Spinal cord (tissue), 10 donors: ENCODE results near the gene NAT8. TPM values are rescaled to one million over a fixed set of nuclear protein-coding genes. Genes with fewer than 3 reads are reported as not detected.
"Not testable (repeated sequence)": the region's sequence is repeated elsewhere in the genome, so short reads cannot be mapped to it uniquely, and the experiment has no call there.

Source experiments
- DNase-seq, 6 donors: peaks; one replicate each; pipeline versions ENCODE4 v3.0.0 to v3.0.0-alpha.2; 2013 to 2015; ENCODE audit warnings: low spot score in 6 of 6, low read depth in 4 of 6
- H3K27ac ChIP-seq: one replicate; pipeline ENCODE4 v1.5.1; 2013; ENCODE audit warnings: low read depth, low read length, control low read depth
- H3K27me3 ChIP-seq: one replicate; pipeline ENCODE4 v1.6.1; 2013; ENCODE audit warnings: low read length; ENCODE audit not compliant: control insufficient read depth, insufficient read depth
- H3K36me3 ChIP-seq: one replicate; pipeline ENCODE4 v1.6.1; 2013; ENCODE audit warnings: low read length; ENCODE audit not compliant: control insufficient read depth, insufficient read depth
- H3K4me1 ChIP-seq: one replicate; pipeline ENCODE4 v1.6.1; 2013; ENCODE audit warnings: low read length; ENCODE audit not compliant: control insufficient read depth, insufficient read depth
- H3K4me3 ChIP-seq: one replicate; pipeline ENCODE4 v1.5.1; 2013; ENCODE audit warnings: low read depth, low read length, control low read depth
- H3K9me3 ChIP-seq: one replicate; pipeline ENCODE4 v1.6.1; 2013; ENCODE audit warnings: low read length; ENCODE audit not compliant: control insufficient read depth, insufficient read depth
- WGBS: methylation state at CpG from one replicate; pipeline ENCODE4 v1.1.5; 2013; ENCODE audit warnings: missing lambda C conversion rate; ENCODE audit not compliant: insufficient coverage; 5-methylcytosine and 5-hydroxymethylcytosine counted together
- polyA plus RNA-seq, 2 donors: library from polyadenylated mRNA; unstranded; fragments of 120-200 nt; gene quantifications; one replicate each; pipeline ENCODE4 v1.2.1, GENCODE V29; 2013; ENCODE audit not compliant: insufficient read length in 2 of 2
- total RNA-seq, 2 donors: library from RNA; depleted of rRNA in 1 of 2; stranded (reverse); fragments of 120-200 nt in 1 of 2; fragments of >200 nt in 1 of 2; gene quantifications; one replicate each; pipeline versions ENCODE4 v1.2.3 to v1.2.4, GENCODE V29; 2013 to 2014
- donor health status: healthy.

The NAT8 gene
- total and polyA plus RNA-seq, 4 donors, result 1.00 to 1.5 TPM; not detected in 2

- not testable (repeated sequence) for H3K4me1 ChIP-seq, H3K27me3 ChIP-seq, H3K9me3 ChIP-seq, H3K36me3 ChIP-seq, DNase-seq, H3K4me3 ChIP-seq, H3K27ac ChIP-seq
- WGBS, result 70% methylated on average over 3 of the region's 6 CpGs
These were observed 34.0 kb upstream of the NAT8 start for GRCh38 chr2:73676211-73676610.

- H3K4me1 ChIP-seq, H3K27me3 ChIP-seq, DNase-seq, H3K9me3 ChIP-seq, H3K4me3 ChIP-seq, H3K27ac ChIP-seq, H3K36me3 ChIP-seq: not testable (repeated sequence)
- WGBS, result no CpG with 5 or more reads among the region's 1 CpG
These were observed 32.5 kb upstream of the NAT8 start for GRCh38 chr2:73674696-73675157.

GRCh38 chr2:73669976-73670375 is 27.8 kb upstream of the NAT8 start:
- 96% methylated on average over 4 of the region's 6 CpGs for WGBS
- not testable (repeated sequence) for H3K36me3 ChIP-seq, H3K4me3 ChIP-seq, H3K9me3 ChIP-seq, DNase-seq, H3K4me1 ChIP-seq, H3K27me3 ChIP-seq, H3K27ac ChIP-seq

GRCh38 chr2:73667239-73667638 is 25.0 kb upstream of the NAT8 start:
- H3K4me3 ChIP-seq, H3K9me3 ChIP-seq, H3K4me1 ChIP-seq, H3K27ac ChIP-seq, H3K27me3 ChIP-seq, DNase-seq, H3K36me3 ChIP-seq: not testable (repeated sequence)
- WGBS, result no CpG with 5 or more reads among the region's 3 CpGs

GRCh38 chr2:73654175-73654574 is 12.0 kb upstream of the NAT8 start:
- Histone ChIP-seq H3K27me3 (no peaks in the 10 kb centered on the region), H3K9me3 (no peaks in the 10 kb centered on the region), H3K27ac (no peak overlapping the region), H3K4me1 (no peaks in the 10 kb centered on the region), H3K4me3 (no peak overlapping the region), H3K36me3 (no peaks in the 10 kb centered on the region)
- WGBS, result no CpG with 5 or more reads among the region's 2 CpGs
- no peak for DNase-seq

- WGBS, result 60% methylated on average over 1 of the region's 3 CpGs
- H3K36me3 ChIP-seq, result no peaks in the 10 kb centered on the region
- no peak overlapping the region for H3K27ac ChIP-seq
- no peak for DNase-seq
- H3K4me3 ChIP-seq, result no peak overlapping the region
- no peaks in the 10 kb centered on the region for H3K9me3 ChIP-seq
- no peaks in the 10 kb centered on the region for H3K27me3 ChIP-seq
- H3K4me1 ChIP-seq, result no peaks in the 10 kb centered on the region
These were observed 10.1 kb upstream of the NAT8 start for GRCh38 chr2:73652348-73652747.

- H3K4me3 ChIP-seq, result no peak overlapping the region
- H3K27me3 ChIP-seq, result no peaks in the 10 kb centered on the region
- no peak overlapping the region for H3K27ac ChIP-seq
- DNase-seq, result no peak
- no peaks in the 10 kb centered on the region for H3K36me3 ChIP-seq
- no peaks in the 10 kb centered on the region for H3K4me1 ChIP-seq
- no peaks in the 10 kb centered on the region for H3K9me3 ChIP-seq
- WGBS, result 67% methylated on average over 4 of the region's 6 CpGs
These were observed 9.5 kb upstream of the NAT8 start for GRCh38 chr2:73651591-73652230.

- H3K36me3 ChIP-seq, H3K4me1 ChIP-seq, DNase-seq, H3K9me3 ChIP-seq, H3K27me3 ChIP-seq, H3K4me3 ChIP-seq, H3K27ac ChIP-seq: not testable (repeated sequence)
- 95% methylated on average over 10 of the region's 10 CpGs for WGBS
These were observed 5.5 kb upstream of the NAT8 start for GRCh38 chr2:73647690-73648089.

- no peaks in the 10 kb centered on the region for H3K27me3 ChIP-seq
- no peak for DNase-seq
- 100% methylated on average over 2 of the region's 3 CpGs for whole genome bisulfite sequencing
- H3K9me3 ChIP-seq, result no peaks in the 10 kb centered on the region
- peaks cover 7% of the 10 kb centered on the region for H3K4me1 ChIP-seq
- H3K27ac ChIP-seq, result no peak overlapping the region
- H3K36me3 ChIP-seq, result no peaks in the 10 kb centered on the region
- H3K4me3 ChIP-seq, result no peak overlapping the region
These were observed 507 bp downstream of the NAT8 start for GRCh38 chr2:73641767-73642062.

GRCh38 chr2:73640946-73641766 is 1.1 kb downstream of the NAT8 start:
- WGBS, result 83% methylated on average over 19 of the region's 19 CpGs
- Histone ChIP-seq H3K9me3 (no peaks in the 10 kb centered on the region), H3K4me1 (peaks cover 7% of the 10 kb centered on the region), H3K4me3 (no peak overlapping the region), H3K36me3 (no peaks in the 10 kb centered on the region), H3K27ac (no peak overlapping the region), H3K27me3 (no peaks in the 10 kb centered on the region)
- DNase-seq, result no peak
